ENCODE results near the gene RASGEF1C.

RASGEF1C gene

GRCh38 chr5:180209137-180209581 is at the start of gene RASGEF1C:
Gene RASGEF1C, minus strand, starts transcription at chr5:180209211. Its CDS starts 71,159 bp downstream, at chr5:180138052.
- H3K4me3 ChIP-seq (ENCODE audit: low read depth, low read length): peak within 1 kb of the TSS; percentile 39
- no peak for DNase-seq (ENCODE audit: low read depth)
- peak; percentile 89 for TF ChIP-seq CTCF (IDR thresholded peaks at IDR 0.05; ENCODE audit: control insufficient read depth, extremely low read depth, insufficient read depth)

- no peak for DNase-seq (ENCODE audit: low read depth)
- no peak overlapping the region for H3K4me3 ChIP-seq (ENCODE audit: low read depth, low read length)
- no peak for TF ChIP-seq CTCF (IDR thresholded peaks at IDR 0.05; ENCODE audit: control insufficient read depth, extremely low read depth, insufficient read depth)
Observed at GRCh38 chr5:180253036-180253824, 44.2 kb upstream of the RASGEF1C start.

DNA sequence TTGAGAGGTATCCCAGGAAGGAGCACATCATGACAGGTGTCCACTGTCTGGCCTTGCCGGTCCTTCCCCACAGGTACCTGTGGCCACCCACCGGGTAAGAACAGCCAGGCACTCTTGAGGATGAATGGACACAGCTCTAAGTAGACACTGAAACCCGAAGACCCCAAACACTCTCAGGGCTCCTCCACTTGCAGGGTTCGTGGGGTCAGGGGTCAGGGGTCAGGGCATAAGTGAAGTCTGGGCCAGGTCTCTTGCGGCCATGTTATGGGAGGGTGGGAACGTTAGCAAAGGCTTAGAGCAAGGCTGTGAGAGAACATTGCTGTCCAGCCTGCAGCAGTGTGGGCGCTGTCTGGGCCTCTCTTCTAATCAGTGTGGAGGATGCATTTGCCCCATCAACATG is 42.9 kb upstream of the RASGEF1C start:
- DNase-seq (ENCODE audit: low read depth): no peak
- H3K4me3 ChIP-seq (ENCODE audit: low read depth, low read length): no peak overlapping the region
- TF ChIP-seq CTCF (IDR thresholded peaks at IDR 0.05; ENCODE audit: control insufficient read depth, extremely low read depth, insufficient read depth): no peak

- TF ChIP-seq CTCF (IDR thresholded peaks at IDR 0.05; ENCODE audit: control insufficient read depth, extremely low read depth, insufficient read depth): no peak
- no peak overlapping the region for H3K4me3 ChIP-seq (ENCODE audit: low read depth, low read length)
- no peak for DNase-seq (ENCODE audit: low read depth)
Observed at GRCh38 chr5:180251141-180251540, 42.1 kb upstream of the RASGEF1C start.

DNA sequence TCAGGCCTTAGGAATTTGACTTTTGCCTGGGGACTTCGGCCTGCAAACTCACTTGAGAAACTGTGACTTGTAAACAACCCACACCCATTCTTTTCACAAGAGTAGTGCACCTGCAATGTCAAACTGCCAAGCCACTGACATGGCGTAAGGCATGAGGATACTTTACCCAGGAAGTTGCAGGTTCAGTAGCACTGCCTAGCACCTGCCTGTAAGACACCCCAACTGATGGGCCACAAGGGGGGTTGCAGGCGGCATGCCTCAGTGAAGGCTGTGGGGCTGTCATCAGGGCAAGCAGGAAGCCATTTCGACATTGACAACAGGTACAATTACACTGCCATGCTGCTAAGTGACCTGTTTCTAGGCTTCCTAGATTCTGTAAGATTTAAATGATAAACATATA is 41.3 kb upstream of the RASGEF1C start:
- TF ChIP-seq CTCF (IDR thresholded peaks at IDR 0.05; ENCODE audit: control insufficient read depth, extremely low read depth, insufficient read depth): no peak

DNA sequence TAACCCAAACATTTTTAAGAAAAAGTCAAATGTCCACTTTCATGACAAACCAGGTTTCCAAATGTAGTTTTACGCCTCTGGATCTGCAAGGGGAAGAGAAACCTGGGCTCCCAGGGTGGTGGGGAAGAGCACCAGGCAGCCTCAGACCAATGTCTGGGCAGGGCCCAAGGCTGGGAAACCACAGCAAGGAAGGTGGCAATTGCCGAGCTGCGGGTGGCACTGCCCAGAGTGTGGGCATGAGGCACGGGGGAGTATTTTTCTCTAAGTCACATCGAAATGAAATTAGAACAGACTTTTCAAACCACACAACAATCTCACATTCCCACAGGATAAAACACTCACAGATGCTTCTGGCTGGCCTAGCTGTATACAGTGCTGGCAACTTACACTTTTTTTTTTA is 32.6 kb upstream of the RASGEF1C start:
- no peak overlapping the region for H3K4me3 ChIP-seq (ENCODE audit: low read depth, low read length)
- no peak for DNase-seq (ENCODE audit: low read depth)
- no peak for TF ChIP-seq CTCF (IDR thresholded peaks at IDR 0.05; ENCODE audit: control insufficient read depth, extremely low read depth, insufficient read depth)

More for the DNA sequence above, 41.3 kb upstream of the RASGEF1C start:
- no peak for DNase-seq (ENCODE audit: low read depth)
- no peak overlapping the region for H3K4me3 ChIP-seq (ENCODE audit: low read depth, low read length)

GRCh38 chr5:180238631-180239030 is 29.6 kb upstream of the RASGEF1C start:
- DNase-seq (ENCODE audit: low read depth): no peak
- TF ChIP-seq CTCF (IDR thresholded peaks at IDR 0.05; ENCODE audit: control insufficient read depth, extremely low read depth, insufficient read depth): no peak

More at GRCh38 chr5:180238631-180239030, 29.6 kb upstream of the RASGEF1C start:
- H3K4me3 ChIP-seq (ENCODE audit: low read depth, low read length): no peak overlapping the region

Measured in LNCaP clone FGC (cell line).